Caco-2 (cell line): Measurements from ENCODE around the gene ETV6. TPM values are rescaled to one million over a fixed set of nuclear protein-coding genes. Genes with fewer than 3 reads are reported as not detected.

Experiments
- BruUV-seq: library from RNA; stranded (reverse); fragments of 400-500 nt; replicated peaks from 2 replicates; lab custom pipeline; 2021; lab: Mats Ljungman, UMichigan
- CTCF ChIA-PET: fragments of 300-600 bp; sonication (Branson Sonifier 250); formaldehyde crosslinking; loops from one replicate; lab custom pipeline; 2022; ENCODE audit warnings: antibody characterized with exemption; lab: Charles Lee
- POLR2A ChIA-PET: fragments of 300-600 bp; sonication (Branson Sonifier 250); formaldehyde crosslinking; loops from one replicate; lab custom pipeline; 2022; ENCODE audit warnings: antibody characterized with exemption; lab: Charles Lee
- DNase-seq, 2 experiments: peaks; one replicate each; pipeline versions ENCODE4 v3.0.0 to v3.0.0-alpha.2; 2020 to 2022
- H3K27me3 ChIP-seq: replicated peaks from 2 replicates; pipeline ENCODE4 v1.6.0; 2011; ENCODE audit warnings: low read length; ENCODE audit not compliant: control insufficient read depth, insufficient read depth
- H3K36me3 ChIP-seq: 2 replicates; pipeline ENCODE4 v1.5.1; 2011; ENCODE audit warnings: low read length; ENCODE audit not compliant: control insufficient read depth, insufficient read depth
- H3K4me1 ChIP-seq: fragments of 250-450 bp; sonication (Bioruptor Pico); 2 replicates; pipeline ENCODE4 v1.5.1; 2020; ENCODE audit warnings: mild to moderate bottlenecking
- H3K4me3 ChIP-seq: 2 replicates; pipeline ENCODE4 v1.5.1; 2011; ENCODE audit warnings: low read depth, mild to moderate bottlenecking, control low read depth, low read length
- H3K9me3 ChIP-seq: fragments of 250-450 bp; sonication (Bioruptor Pico); 2 replicates; pipeline ENCODE4 v1.5.1; 2020; ENCODE audit warnings: mild to moderate bottlenecking, moderate library complexity
- H3K27ac Mint-ChIP-seq: one replicate; pipeline ENCODE4 v1.8.0; 2022; ENCODE audit warnings: mixed read lengths; ENCODE audit not compliant: unreplicated experiment
- H3K27me3 Mint-ChIP-seq: one replicate; pipeline ENCODE4 v1.8.0; 2022; ENCODE audit warnings: mixed read lengths; ENCODE audit not compliant: insufficient read depth, unreplicated experiment
- H3K36me3 Mint-ChIP-seq: one replicate; pipeline ENCODE4 v1.8.0; 2022; ENCODE audit warnings: mild to moderate bottlenecking, mixed read lengths; ENCODE audit not compliant: insufficient read depth, unreplicated experiment
- H3K4me1 Mint-ChIP-seq: one replicate; pipeline ENCODE4 v1.8.0; 2022; ENCODE audit warnings: low read depth, mixed read lengths; ENCODE audit not compliant: unreplicated experiment
- H3K4me3 Mint-ChIP-seq: one replicate; pipeline ENCODE4 v1.8.0; 2022; ENCODE audit warnings: mild to moderate bottlenecking, moderate library complexity, mixed read lengths; ENCODE audit not compliant: unreplicated experiment
- H3K9me3 Mint-ChIP-seq: one replicate; pipeline ENCODE4 v1.8.0; 2022; ENCODE audit warnings: mixed read lengths; ENCODE audit not compliant: unreplicated experiment
- CTCF ChIP-seq, 2 experiments: fragments of 200-600 bp in 1 of 2; IDR thresholded peaks; 1 replicate in 1 of 2; 2 replicates in 1 of 2; pipeline versions ENCODE4 v1.5.1 to v1.8.0; 2011 to 2022; ENCODE audit warnings: antibody characterized with exemption in 1 of 2, control low read depth in 1 of 2, inconsistent platforms in 1 of 2, low read depth in 1 of 2, low read length in 1 of 2, mild to moderate bottlenecking in 1 of 2, moderate library complexity in 1 of 2; ENCODE audit not compliant: insufficient read depth in 1 of 2, severe bottlenecking in 1 of 2, unreplicated experiment in 1 of 2
- intact Hi-C: fragments of 100-400 bp; cut with micrococcal nuclease; formaldehyde crosslinking; loops from one replicate; pipeline ENCODE4 v1.10.0; 2022; ENCODE audit not compliant: unreplicated experiment
- total RNA-seq: library from RNA; stranded (reverse); gene quantifications from 2 replicates; pipeline ENCODE4 v1.2.3, GENCODE V29; 2022

Gene ETV6
- total RNA-seq, 1 experiment from 2014 or later = 15.6 TPM

GRCh38 chr12:11884116-11884515 is 234.6 kb downstream of the ETV6 start:
- POLR2A ChIA-PET = no interaction called here

GRCh38 chr12:11884706-11885105 is 235.2 kb downstream of the ETV6 start:
- no peaks in the 10 kb centered on the region for H3K27me3 ChIP-seq
- H3K36me3 Mint-ChIP-seq = peaks cover 4% of the 10 kb centered on the region
- H3K27me3 Mint-ChIP-seq = no peaks in the 10 kb centered on the region
- H3K4me1 ChIP-seq = peaks cover 49% of the 10 kb centered on the region
- DNase-seq = no peak
- TF ChIP-seq CTCF (IDR thresholded peaks at IDR 0.05; ENCODE audit: insufficient read depth in 1 of 2, low read depth in 1 of 2, low read length in 1 of 2, severe bottlenecking in 1 of 2, unreplicated experiment in 1 of 2) = no peak
- peaks cover 42% of the 10 kb centered on the region for H3K4me1 Mint-ChIP-seq
- no peak overlapping the region for H3K4me3 ChIP-seq
- BruUV-seq = no TSS peak
- POLR2A ChIA-PET = no interaction called here
- H3K9me3 ChIP-seq = no peaks in the 10 kb centered on the region
- CTCF ChIA-PET = no interaction called here
- peaks cover 8% of the 10 kb centered on the region for H3K9me3 Mint-ChIP-seq
- H3K36me3 ChIP-seq = 0 out of 2 replicates have a peak, but pooled peaks cover 1% of the 10 kb centered on the region
- H3K27ac Mint-ChIP-seq = peak overlapping the region; percentile 67
- intact Hi-C loops = loop anchor here (1.0 to 10.0 kb wide), 4 partner anchors 87 to 260 kb away; no protein-coding TSS in a partner anchor
- peak overlapping the region; percentile 57 for H3K4me3 Mint-ChIP-seq

More at GRCh38 chr12:11884116-11884515, 234.6 kb downstream of the ETV6 start:
- no peak for DNase-seq
- Histone ChIP-seq H3K4me1 (peaks cover 49% of the 10 kb centered on the region), H3K4me3 (no peak overlapping the region), H3K9me3 (no peaks in the 10 kb centered on the region), H3K36me3 (0 out of 2 replicates have a peak, but pooled peaks cover 1% of the 10 kb centered on the region), H3K27me3 (no peaks in the 10 kb centered on the region)
- H3K4me1 Mint-ChIP-seq = peaks cover 42% of the 10 kb centered on the region
- no peaks in the 10 kb centered on the region for H3K27me3 Mint-ChIP-seq
- peaks cover 4% of the 10 kb centered on the region for H3K36me3 Mint-ChIP-seq
- H3K9me3 Mint-ChIP-seq = peaks cover 2% of the 10 kb centered on the region
- H3K4me3 Mint-ChIP-seq = no peak overlapping the region
- CTCF ChIA-PET = no interaction called here
- no peak for TF ChIP-seq CTCF (IDR thresholded peaks at IDR 0.05; ENCODE audit: insufficient read depth in 1 of 2, low read depth in 1 of 2, low read length in 1 of 2, severe bottlenecking in 1 of 2, unreplicated experiment in 1 of 2)
- intact Hi-C loops = loop anchor here (10.0 kb wide), 2 partner anchors 149 to 259 kb away; no protein-coding TSS in a partner anchor
- H3K27ac Mint-ChIP-seq = peak overlapping the region; percentile 67
- no TSS peak for BruUV-seq

- Histone ChIP-seq H3K36me3 (0 out of 2 replicates have a peak, but pooled peaks cover 1% of the 10 kb centered on the region), H3K27me3 (no peaks in the 10 kb centered on the region), H3K4me3 (no peak overlapping the region), H3K4me1 (peaks cover 49% of the 10 kb centered on the region), H3K9me3 (no peaks in the 10 kb centered on the region)
- intact Hi-C loops = loop anchor here (1.0 to 10.0 kb wide), 4 partner anchors 88 to 261 kb away; no protein-coding TSS in a partner anchor
- peaks cover 12% of the 10 kb centered on the region for H3K9me3 Mint-ChIP-seq
- TF ChIP-seq CTCF (IDR thresholded peaks at IDR 0.05; ENCODE audit: insufficient read depth in 1 of 2, low read depth in 1 of 2, low read length in 1 of 2, severe bottlenecking in 1 of 2, unreplicated experiment in 1 of 2) = no peak
- peak; percentile 66 to 82 for DNase-seq
- H3K36me3 Mint-ChIP-seq = peaks cover 4% of the 10 kb centered on the region
- CTCF ChIA-PET = interaction anchor here (1.0 kb wide), 1 partner anchor 148 kb away, joined by 6 read pairs; no protein-coding TSS in a partner anchor
- BruUV-seq = no TSS peak
- H3K27ac Mint-ChIP-seq = peak overlapping the region; percentile 67
- peaks cover 42% of the 10 kb centered on the region for H3K4me1 Mint-ChIP-seq
- no peaks in the 10 kb centered on the region for H3K27me3 Mint-ChIP-seq
- POLR2A ChIA-PET = interaction anchor here (0.6 kb wide), 2 partner anchors 10 to 75 kb away, joined by 3 read pairs; no protein-coding TSS in a partner anchor
- H3K4me3 Mint-ChIP-seq = peak overlapping the region; percentile 57
Observed at GRCh38 chr12:11885261-11886038, 236.0 kb downstream of the ETV6 start.
